ENCODE data around the gene EHMT1.

- TF ChIP-seq CTCF (IDR thresholded peaks at IDR 0.05; ENCODE audit: low read length), result no peak
- TF ChIP-seq EZH2 (optimal IDR thresholded peaks at IDR 0.05; ENCODE audit: low read depth, low read length), result no peak
Measured at GRCh38 chr9:137823986-137824771, 205.4 kb downstream of the EHMT1 start.

Measured in MM.1S (cell line).